NCI-H2196 (cell line): ENCODE data around the gene MYBPHL.

ENCODE experiments used
- DNase-seq: peaks from one replicate; lab custom pipeline; 2025; ENCODE audit not compliant: unreplicated experiment; lab: John Stamatoyannopoulos, UW

Gene MYBPHL

GRCh38 chr1:109266965-109267364, 39.8 kb downstream of the MYBPHL start:
- no peak for DNase-seq

DNA sequence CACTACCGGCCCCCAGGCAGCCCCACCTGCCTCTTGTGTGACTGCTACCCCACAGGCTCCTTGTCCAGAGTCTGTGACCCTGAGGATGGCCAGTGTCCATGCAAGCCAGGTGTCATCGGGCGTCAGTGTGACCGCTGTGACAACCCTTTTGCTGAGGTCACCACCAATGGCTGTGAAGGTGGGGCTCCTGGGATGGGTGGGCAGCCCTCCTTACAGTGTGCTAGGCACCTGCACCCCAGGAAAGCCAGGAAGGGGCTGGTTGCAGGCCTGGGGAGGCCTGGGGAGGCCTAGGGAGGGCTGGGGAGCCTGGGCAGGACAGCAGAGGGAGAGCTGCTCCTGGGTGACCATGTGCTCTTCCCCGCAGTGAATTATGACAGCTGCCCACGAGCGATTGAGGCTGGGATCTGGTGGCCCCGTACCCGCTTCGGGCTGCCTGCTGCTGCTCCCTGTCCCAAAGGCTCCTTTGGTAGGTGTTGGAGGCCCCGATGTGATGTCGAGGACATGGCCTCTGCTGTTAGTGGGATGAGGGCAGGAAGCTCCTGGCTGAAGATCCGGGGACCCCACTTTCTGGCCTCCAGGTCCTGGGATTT, 41.0 kb downstream of the MYBPHL start:
- DNase-seq = no peak

GRCh38 chr1:109265016-109265415, 41.8 kb downstream of the MYBPHL start:
- no peak for DNase-seq

- no peak for DNase-seq
These were observed 42.4 kb downstream of the MYBPHL start for GRCh38 chr1:109264379-109264755.

DNA sequence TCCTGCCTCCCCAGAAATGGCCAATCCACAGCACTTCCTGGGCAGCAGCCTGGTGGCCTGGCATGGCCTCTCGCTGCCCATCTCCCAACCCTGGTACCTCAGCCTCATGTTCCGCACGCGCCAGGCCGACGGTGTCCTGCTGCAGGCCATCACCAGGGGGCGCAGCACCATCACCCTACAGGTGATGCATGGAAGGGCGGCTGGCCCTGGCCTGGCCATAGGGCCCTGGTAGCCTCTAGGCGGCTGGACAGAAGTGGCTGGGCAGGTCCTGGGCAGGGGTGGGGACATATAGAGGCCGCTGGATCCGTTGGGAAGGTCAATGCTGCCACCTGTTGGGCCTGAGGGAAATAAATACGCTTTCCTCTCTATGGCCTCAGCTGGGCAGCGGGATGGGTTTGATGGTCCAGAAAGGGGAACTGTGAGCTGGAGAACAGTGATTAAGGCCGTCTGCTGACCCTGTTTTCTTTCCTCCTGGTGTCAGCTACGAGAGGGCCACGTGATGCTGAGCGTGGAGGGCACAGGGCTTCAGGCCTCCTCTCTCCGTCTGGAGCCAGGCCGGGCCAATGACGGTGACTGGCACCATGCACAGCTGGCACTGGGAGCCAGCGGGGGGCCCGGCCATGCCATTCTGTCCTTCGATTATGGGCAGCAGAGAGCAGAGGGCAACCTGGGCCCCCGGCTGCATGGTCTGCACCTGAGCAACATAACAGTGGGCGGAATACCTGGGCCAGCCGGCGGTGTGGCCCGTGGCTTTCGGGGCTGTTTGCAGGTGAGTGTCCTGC, 43.0 kb downstream of the MYBPHL start:
- peak; percentile 95 for DNase-seq

DNA sequence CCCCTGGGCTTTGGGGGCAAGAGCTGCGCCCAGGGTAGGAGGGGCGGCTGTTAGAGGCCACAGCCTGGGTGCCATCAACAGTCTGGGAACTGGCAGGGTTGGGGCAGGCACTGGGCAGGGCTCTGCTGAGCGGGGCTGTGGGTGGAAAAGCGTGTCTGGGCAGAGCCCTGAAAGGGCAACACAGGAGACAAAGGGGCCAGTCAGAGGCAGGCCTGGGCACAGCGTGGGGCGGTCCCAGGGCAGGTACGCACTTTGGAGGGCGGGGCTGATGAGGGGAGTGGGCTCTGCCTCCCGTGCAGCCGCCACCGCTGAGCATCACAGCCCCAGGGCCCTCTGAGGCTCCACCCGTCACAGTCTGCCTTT, 43.6 kb downstream of the MYBPHL start:
- peak; percentile 95 for DNase-seq

- no peak for DNase-seq
These were observed 44.4 kb downstream of the MYBPHL start for GRCh38 chr1:109262231-109263055.

GRCh38 chr1:109261578-109261977, 45.2 kb downstream of the MYBPHL start:
- no peak for DNase-seq

DNA sequence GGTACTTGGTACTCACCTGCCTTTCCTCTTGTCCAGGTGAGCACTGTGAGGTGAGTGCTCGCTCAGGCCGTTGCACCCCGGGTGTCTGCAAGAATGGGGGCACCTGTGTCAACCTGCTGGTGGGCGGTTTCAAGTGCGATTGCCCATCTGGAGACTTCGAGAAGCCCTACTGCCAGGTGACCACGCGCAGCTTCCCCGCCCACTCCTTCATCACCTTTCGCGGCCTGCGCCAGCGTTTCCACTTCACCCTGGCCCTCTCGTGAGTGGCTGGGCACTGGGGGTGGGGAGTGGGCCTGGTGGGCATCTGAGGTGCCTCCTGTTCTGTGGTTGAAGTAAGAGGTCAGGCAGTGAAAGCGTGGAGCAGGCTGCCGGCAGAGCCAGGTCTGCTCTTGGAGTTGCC, 45.8 kb downstream of the MYBPHL start:
- DNase-seq = no peak

DNA sequence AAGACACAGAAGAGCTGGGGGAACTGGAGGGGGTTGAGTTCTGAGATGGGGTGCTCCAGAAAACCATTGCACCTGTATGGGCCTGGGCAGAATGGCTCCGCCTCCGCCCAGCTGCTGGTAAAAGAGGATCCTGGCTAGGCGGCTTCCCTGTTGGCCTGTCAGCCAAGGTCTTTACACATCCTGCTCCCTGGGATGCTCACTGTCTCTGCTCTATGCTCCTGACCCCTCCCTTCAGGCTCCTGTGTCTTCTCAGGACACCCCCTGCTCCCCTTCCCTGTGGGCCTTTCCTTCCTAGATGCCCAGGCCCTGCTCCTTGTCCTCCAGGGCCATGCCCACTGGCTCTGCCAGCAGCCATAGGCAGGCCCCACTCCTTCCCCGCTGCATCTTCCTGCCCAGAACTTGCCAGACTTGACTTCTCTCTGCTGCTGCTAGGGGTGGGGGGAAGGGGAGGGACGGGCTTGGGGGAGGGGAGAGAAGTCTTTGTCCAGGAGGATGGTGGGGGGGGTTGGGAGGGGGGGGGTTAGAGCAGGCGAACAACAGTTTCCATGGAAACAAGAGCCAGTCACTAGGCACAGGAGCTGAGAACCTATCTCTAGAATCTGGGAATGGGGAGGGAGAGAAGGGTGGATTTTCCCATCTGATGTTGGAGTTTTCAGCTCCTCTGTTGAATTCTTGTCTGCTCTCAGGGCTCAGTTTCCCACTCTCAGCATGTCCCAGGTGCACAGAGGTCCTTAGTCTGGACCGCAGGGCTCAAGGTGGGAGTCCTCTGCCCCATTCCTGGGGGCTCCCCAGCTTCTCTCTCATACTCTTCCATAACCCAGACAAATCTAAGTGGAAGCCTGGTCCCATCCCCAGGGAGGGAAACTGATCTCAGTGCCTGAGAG, 46.9 kb downstream of the MYBPHL start:
- DNase-seq = peak; percentile 14

GRCh38 chr1:109258481-109259466, 48.0 kb downstream of the MYBPHL start:
- DNase-seq = no peak

DNA sequence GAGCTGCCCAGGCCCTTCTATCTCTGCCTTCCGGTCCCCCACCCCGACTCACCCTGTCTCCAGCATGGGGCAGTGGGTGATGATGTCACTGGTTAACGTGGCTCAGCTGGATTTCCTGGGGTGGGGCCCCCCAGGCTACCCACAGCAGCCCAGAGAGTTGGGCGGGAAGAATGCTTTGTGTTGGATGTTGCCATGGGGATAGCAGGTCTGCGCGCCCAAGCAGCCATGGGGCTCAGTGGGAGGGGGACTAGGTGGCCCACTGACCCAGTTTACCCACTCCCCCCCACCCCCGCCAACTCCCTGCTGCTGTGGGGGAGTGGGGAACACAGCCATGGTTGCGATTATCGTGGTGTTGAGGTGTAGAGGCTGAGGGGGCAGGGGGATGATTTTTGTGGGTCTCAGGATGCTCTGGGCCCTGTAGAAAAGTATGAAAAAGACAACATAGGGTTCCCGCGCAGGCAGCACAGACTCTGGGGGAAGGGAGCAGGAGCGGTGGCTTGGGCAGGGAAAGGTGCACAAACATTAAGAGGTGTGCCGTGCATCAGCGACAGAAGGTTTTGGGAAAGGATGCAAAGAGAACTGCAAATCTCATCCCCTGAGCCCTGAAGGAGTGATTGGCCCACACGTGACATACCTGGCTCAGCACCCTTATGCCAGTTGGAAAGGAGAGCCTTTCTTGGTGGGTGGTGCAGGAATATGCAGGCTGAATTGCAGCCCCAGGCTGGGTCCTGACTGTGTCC, 49.0 kb downstream of the MYBPHL start:
- no peak for DNase-seq

DNA sequence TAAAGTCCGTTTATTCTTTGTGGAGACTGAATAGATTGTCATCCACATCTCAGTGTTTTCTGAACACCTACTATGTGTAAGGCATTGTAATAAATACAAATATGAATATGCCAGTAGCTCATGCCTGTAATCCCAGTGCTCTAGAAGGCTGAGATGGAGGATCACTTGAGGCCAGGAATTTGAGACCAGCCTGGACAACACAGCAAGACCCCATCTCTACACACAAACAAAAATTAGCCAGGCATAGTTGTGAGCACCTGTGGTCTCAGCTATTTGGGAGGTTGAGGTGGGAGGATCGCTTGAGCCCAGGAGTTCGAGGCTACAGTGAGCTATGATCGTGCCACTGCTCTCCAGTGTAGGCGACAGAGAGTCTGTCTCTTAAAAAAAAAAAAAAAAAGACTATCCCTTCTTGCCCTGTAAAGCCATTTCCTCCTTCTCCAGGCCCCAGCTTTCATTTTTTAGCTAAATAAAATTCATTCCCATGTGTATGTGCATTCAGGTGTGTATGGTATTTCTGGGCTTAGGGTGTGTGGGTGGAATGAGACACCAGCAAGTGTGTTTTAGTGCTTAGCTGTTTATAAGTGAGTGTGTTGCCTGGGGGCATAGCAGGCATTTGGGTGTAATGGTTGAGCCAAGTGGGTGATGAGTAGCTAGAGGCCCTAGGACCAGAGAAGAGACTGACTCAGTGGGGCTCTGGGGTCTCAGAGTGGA, 49.7 kb downstream of the MYBPHL start:
- DNase-seq = no peak

- no peak for DNase-seq
These were observed 50.7 kb downstream of the MYBPHL start for GRCh38 chr1:109256085-109256484.

- no peak for DNase-seq
These were observed 51.1 kb downstream of the MYBPHL start for GRCh38 chr1:109255678-109256077.

DNA sequence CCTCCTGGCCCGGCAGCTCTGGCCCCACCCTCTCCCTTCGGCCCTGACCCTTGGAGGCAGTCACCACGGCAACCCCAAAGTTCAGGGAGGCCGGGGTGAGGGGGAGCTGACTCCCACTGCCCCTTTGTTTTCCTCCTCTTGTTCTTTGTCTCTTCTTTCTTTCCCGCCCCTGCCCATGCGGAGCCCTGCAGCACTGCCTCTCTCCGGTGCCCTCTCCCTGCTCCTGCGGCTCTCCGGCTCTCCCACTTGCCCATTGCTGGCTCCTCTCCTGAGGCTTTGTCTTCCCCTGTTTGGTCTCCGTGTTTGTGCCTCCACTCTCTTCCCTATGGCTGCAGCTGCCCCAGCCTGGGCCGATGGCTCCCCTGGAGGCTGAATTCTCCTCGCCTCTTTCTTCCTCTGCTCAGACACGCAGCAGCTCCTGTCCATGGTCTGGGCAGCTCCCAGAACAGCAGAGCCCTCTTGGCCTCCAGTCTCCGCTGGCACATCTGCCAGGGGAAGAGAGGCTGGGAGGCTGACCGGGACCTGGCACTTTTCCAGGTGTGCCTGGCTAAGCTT, 51.6 kb downstream of the MYBPHL start:
- no peak for DNase-seq

- DNase-seq = no peak
These were observed 52.2 kb downstream of the MYBPHL start for GRCh38 chr1:109254621-109255096.
